Measurements from ENCODE around the gene TRIM56. TPM values are rescaled to one million over a fixed set of nuclear protein-coding genes. Genes with fewer than 3 reads are reported as not detected.
"Not testable (repeated sequence)": the region's sequence is repeated elsewhere in the genome, so short reads cannot be mapped to it uniquely, and the experiment has no call there.

TRIM56 gene
- polyA plus RNA-seq, 4 donors: 15.6 to 19.0 (median 17.1) TPM

DNA sequence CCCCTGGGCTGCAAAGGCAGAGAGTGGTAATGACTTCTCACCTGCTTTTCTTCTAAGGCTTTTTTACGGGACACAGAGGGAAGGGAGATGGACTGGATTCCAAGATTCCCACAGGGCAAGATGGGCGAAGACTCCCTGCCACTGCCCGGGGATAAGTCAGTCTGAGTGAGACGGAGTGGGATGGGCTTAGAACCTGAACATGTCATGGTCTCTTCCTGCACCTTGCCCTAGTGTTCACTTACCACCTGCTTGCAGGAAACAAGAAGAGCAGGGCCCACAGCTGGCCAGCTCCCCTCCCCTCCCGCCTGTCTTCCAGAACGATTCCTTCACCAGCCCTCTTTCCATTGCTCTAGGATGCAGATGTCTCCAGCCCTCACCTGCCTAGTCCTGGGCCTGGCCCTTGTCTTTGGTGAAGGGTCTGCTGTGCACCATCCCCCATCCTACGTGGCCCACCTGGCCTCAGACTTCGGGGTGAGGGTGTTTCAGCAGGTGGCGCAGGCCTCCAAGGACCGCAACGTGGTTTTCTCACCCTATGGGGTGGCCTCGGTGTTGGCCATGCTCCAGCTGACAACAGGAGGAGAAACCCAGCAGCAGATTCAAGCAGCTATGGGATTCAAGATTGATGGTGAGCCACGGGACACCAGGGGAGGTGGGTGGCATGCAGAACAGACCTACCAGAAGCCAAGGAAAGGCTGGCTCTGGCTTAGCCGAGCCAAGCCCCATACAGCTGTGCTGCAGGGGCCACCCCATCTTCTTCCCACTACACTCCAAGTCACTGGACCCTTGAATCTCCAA lies 43.0 kb downstream of the TRIM56 start:
- no peak for DNase-seq (ENCODE audit: low read depth in 4 of 4, low spot score in 3 of 4)

DNA sequence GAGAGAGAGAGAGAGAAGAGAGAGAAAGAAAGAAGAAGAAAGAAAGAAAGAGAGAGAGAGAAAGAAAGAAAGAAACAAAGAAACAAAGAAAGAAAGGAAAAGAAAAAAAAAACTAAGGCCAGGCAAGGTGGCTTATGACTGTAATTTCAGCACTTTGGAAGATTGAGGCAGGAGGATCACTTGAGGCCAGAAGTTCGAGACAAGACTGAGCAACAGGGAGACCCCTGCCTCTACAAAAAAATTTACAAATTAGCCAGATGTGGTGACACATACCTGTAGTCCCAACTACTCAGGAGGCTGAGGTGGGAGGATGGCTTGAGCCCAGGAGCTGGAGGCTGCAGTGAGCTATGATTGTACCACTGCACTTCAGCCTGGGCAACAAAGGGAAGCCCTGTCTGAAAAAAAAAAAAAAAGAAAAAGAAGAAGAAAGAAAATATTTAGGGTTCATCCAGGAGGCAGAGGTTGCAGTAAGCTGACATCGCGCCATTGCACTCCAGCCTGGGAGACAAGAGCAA lies 44.4 kb downstream of the TRIM56 start:
- DNase-seq (ENCODE audit: low read depth in 4 of 4, low spot score in 3 of 4): no peak

DNA sequence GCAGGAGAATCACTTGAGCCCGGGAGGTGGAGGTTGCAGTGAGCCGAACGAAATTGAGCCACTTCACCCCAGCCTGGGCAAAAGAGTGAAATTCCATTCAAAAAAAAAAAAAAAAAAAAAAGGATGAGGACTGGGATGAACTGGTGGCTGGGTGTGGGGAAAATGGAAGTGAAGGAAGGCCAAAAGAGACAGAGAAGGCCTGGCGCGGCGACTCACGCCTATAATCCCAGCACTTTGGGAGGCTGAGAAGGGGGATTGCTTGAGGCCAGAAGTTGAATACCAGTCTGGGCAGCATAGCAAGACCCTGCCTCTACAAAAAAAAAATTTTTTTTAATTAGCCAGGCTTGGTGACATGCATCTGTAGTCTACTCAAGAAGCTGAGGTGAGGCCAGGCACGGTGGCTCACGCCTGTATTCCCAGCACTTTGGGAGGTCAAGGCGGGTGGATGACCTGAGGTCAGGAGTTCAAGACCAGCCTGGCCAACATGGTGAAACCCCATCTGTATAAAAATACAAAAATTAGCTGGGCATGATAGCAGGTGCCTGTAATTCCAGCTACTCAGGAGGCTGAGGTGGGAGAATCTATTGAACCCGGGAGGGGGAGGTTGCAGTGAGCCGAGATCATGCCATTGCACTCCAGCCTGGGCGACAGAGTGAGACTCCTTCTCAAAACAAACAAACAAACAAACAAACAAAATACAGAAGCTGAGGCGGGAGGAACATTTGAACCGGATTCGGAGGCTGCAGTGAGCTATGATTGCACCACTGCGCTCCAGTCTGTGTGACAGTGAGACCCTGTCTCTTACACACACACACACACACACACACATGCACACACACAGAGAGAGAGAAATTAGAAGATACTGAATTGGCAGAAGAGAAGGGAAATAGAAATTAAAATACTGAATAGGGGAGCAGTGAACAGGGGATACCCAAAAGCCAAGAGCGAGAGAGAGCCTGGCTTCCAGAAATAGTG lies 47.6 kb downstream of the TRIM56 start:
- not testable (repeated sequence) for DNase-seq (ENCODE audit: low read depth in 4 of 4, low spot score in 3 of 4)

DNA sequence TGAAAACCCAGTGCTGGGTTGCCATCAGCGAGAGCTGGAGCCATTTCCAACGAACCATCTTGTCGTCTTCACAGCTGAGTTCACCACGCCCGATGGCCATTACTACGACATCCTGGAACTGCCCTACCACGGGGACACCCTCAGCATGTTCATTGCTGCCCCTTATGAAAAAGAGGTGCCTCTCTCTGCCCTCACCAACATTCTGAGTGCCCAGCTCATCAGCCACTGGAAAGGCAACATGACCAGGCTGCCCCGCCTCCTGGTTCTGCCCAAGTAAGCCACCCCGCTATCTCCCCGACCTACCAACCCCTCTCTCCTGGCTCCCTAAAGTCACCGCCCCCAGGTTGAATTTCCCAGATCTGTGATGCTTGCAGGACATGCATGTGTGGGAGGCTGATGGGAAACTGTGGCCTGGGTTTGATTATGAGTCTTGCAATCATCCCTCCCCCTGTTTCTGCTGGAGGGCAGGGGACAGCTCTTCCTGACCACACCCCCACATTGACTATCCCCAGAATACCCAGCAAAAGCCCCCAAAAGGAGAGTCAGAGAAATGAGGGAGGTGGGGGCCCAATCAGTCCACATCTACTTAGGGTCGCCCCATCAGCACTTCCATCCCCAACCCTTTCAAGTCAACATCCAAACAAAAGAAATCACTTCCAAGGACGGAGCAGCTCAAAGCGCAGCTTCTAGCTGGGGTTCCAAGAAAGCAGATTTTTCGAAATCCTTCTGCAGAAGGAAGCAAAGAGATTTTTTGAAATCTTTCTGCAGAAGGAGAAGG lies 48.5 kb downstream of the TRIM56 start:
- DNase-seq (ENCODE audit: low read depth in 4 of 4, low spot score in 3 of 4): no peak

DNA sequence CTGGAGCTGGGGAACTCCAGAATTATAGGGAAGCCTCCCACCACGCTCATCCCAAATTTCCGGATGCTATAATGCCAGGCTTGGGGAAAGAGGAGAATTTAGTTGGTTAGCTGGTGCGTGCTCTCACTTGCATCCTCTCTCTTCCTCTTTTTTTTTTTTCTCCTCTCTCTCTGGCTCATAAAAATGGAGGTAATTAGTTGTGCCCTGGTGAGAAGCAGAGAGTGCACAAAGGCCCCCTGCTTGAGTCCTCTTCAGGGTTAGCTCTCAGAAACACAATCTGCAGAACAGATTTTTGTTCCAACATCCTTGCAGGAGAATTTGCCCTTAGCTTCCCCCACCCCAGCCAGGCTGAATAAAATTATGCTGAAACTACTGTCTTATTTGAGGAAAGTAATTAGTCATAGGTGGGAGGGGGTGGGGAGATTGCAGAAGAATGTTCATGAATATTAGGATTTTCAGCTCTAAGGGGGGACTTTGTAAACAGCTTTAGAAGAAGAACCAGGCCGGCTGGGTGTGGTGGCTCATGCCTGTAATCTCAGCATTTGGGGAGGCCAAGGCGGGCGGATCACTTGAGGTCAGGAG lies 49.2 kb downstream of the TRIM56 start:
- no peak for DNase-seq (ENCODE audit: low read depth in 4 of 4, low spot score in 3 of 4)

DNA sequence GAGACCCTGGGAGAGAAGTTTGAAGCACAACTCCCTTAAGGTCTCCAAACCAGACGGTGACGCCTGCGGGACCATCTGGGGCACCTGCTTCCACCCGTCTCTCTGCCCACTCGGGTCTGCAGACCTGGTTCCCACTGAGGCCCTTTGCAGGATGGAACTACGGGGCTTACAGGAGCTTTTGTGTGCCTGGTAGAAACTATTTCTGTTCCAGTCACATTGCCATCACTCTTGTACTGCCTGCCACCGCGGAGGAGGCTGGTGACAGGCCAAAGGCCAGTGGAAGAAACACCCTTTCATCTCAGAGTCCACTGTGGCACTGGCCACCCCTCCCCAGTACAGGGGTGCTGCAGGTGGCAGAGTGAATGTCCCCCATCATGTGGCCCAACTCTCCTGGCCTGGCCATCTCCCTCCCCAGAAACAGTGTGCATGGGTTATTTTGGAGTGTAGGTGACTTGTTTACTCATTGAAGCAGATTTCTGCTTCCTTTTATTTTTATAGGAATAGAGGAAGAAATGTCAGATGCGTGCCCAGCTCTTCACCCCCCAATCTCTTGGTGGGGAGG lies 52.5 kb downstream of the TRIM56 start:
- no peak for DNase-seq (ENCODE audit: low read depth in 4 of 4, low spot score in 3 of 4)

DNA sequence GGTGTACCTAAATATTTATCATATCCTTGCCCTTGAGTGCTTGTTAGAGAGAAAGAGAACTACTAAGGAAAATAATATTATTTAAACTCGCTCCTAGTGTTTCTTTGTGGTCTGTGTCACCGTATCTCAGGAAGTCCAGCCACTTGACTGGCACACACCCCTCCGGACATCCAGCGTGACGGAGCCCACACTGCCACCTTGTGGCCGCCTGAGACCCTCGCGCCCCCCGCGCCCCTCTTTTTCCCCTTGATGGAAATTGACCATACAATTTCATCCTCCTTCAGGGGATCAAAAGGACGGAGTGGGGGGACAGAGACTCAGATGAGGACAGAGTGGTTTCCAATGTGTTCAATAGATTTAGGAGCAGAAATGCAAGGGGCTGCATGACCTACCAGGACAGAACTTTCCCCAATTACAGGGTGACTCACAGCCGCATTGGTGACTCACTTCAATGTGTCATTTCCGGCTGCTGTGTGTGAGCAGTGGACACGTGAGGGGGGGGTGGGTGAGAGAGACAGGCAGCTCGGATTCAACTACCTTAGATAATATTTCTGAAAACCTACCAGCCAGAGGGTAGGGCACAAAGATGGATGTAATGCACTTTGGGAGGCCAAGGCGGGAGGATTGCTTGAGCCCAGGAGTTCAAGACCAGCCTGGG lies 53.1 kb downstream of the TRIM56 start:
- DNase-seq (ENCODE audit: low read depth in 4 of 4, low spot score in 3 of 4): no peak

DNA sequence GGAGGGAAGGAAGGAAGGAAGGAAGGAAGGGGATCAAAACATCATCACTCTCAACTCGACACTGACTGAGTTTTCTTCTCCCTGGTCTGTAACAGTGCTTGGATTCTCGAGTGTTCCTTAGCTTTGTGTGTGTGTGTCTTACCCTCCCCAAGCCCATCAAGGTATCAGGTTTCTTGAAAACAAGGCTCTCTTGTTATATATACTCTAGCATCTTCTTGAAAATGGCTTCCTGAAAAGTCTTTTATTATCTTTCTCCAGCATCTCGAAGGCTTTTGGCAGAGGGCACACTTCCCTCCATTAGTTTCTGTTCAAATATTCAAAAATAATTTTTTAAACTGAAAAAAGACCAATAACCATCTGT lies 55.0 kb downstream of the TRIM56 start:
- no peak for DNase-seq (ENCODE audit: low read depth in 4 of 4, low spot score in 3 of 4)

DNA sequence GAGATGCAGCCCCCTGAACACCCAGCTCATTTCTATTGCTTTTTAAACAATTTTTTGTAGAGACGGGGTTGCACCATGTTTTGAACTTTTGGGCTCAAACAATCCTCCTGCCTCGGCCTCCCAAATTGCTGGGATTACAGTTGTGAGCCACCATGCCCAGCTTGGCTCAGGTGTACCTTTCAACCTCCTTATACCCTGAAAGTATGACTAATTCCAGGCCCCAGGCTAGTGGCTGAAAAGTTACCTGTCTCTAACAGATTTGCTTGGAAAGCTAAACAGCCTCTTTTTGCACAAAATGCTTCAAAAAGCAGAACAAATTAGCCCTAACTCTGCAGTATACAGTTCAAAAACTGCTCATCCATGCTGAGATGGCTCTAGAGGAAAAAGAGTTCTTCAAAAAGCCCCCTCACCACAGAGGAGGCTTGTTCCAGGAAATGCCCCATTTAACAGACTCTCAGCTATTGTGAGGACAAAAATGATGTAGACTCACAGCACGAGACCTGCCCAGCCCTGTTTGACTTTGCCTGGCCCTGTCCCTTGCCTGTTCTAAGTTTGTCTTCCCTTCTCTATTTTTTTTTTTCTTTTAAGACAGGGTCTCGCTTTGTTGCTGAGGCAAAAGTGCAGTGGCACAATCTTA lies 55.6 kb downstream of the TRIM56 start:
- DNase-seq (ENCODE audit: low read depth in 4 of 4, low spot score in 3 of 4): no peak

Other genes starting within 250 kb of the TRIM56 start
- 10 to 100 TPM; 19.5 to 28.5 (median 24.9) TPM for gene SLC12A9, start 232.8 kb upstream of the TRIM56 start, polyA plus RNA-seq (ENCODE audit: insufficient read length in 4 of 4)
- 10 to 100 TPM; 66.1 to 91.5 (median 70.6) TPM for gene TRIP6, start 218.1 kb upstream of the TRIM56 start, polyA plus RNA-seq (ENCODE audit: insufficient read length in 4 of 4)
- 100 to 1,000 TPM; 152 to 174 (median 162) TPM for gene SRRT, start 210.4 kb upstream of the TRIM56 start, polyA plus RNA-seq (ENCODE audit: insufficient read length in 4 of 4)
- 1 to 10 TPM; 1.5 to 3.4 (median 1.9) TPM for gene UFSP1, start 195.8 kb upstream of the TRIM56 start, polyA plus RNA-seq (ENCODE audit: insufficient read length in 4 of 4)
- gene ACHE, start 189.6 kb upstream of the TRIM56 start, polyA plus RNA-seq (ENCODE audit: insufficient read length in 4 of 4): 1 to 10 TPM; 3.8 to 7.1 (median 4.7) TPM
- under 1 TPM; 0.24 to 0.69 (median 0.53) TPM for gene MUC3A, start 135.9 kb upstream of the TRIM56 start, polyA plus RNA-seq (ENCODE audit: insufficient read length in 4 of 4)
- gene MUC12, start 115.9 kb upstream of the TRIM56 start, polyA plus RNA-seq (ENCODE audit: insufficient read length in 4 of 4): under 1 TPM in 2 of 4 donors, not detected in 2; 0.10 to 0.24 TPM
- gene MUC17, start 65.4 kb upstream of the TRIM56 start, polyA plus RNA-seq (ENCODE audit: insufficient read length in 4 of 4): under 1 TPM in 1 of 4 donors, not detected in 3; 0.13 TPM
- 1 to 10 TPM in 3 of 4 donors, under 1 TPM in 1; 0.83 to 1.4 (median 1.2) TPM for gene SERPINE1, start 41.6 kb downstream of the TRIM56 start, polyA plus RNA-seq (ENCODE audit: insufficient read length in 4 of 4)
- gene AP1S1, start 69.0 kb downstream of the TRIM56 start, polyA plus RNA-seq (ENCODE audit: insufficient read length in 4 of 4): 10 to 100 TPM; 72.9 to 79.6 (median 73.5) TPM
- under 1 TPM; 0.09 to 0.29 (median 0.13) TPM for gene VGF, start 80.1 kb downstream of the TRIM56 start, polyA plus RNA-seq (ENCODE audit: insufficient read length in 4 of 4)
- gene NAT16, start 94.8 kb downstream of the TRIM56 start, polyA plus RNA-seq (ENCODE audit: insufficient read length in 4 of 4): under 1 TPM in 1 of 4 donors, not detected in 3; 0.13 TPM
- gene MOGAT3, start 115.6 kb downstream of the TRIM56 start, polyA plus RNA-seq (ENCODE audit: insufficient read length in 4 of 4): 1 to 10 TPM in 1 of 4 donors, under 1 TPM in 3; 0.53 to 1.1 (median 0.77) TPM
- 10 to 100 TPM; 42.1 to 50.0 (median 45.4) TPM for gene PLOD3, start 132.1 kb downstream of the TRIM56 start, polyA plus RNA-seq (ENCODE audit: insufficient read length in 4 of 4)
- gene ZNHIT1, start 132.7 kb downstream of the TRIM56 start, polyA plus RNA-seq (ENCODE audit: insufficient read length in 4 of 4): 10 to 100 TPM; 56.5 to 84.1 (median 59.1) TPM
- gene CLDN15, start 152.3 kb downstream of the TRIM56 start, polyA plus RNA-seq (ENCODE audit: insufficient read length in 4 of 4): 10 to 100 TPM in 2 of 4 donors, 1 to 10 TPM in 2; 9.7 to 11.9 (median 10.9) TPM
- 100 to 1,000 TPM; 124 to 182 (median 131) TPM for gene FIS1, start 159.6 kb downstream of the TRIM56 start, polyA plus RNA-seq (ENCODE audit: insufficient read length in 4 of 4)
- gene IFT22, start 236.3 kb downstream of the TRIM56 start, polyA plus RNA-seq (ENCODE audit: insufficient read length in 4 of 4): 10 to 100 TPM; 72.8 to 78.8 (median 75.2) TPM